ENCODE results near the gene CCDC92. TPM values are rescaled to one million over a fixed set of nuclear protein-coding genes. Genes with fewer than 3 reads are reported as not detected.

CCDC92 gene
- total and polyA plus RNA-seq, 2 of the 8 experiments (the other 6 are each of a cell fraction or from before 2014, with no cell fraction given), result 0.43 to 0.51 TPM

- 77% methylated on average over 10 of the region's 10 CpGs; no CpG with 5 or more reads in 1 of the 2 experiments for WGBS, 2 experiments (ENCODE audit: extremely low coverage in 1 of 2, insufficient coverage in 1 of 2, insufficient read length in 1 of 2, insufficient replicate concordance in 2 of 2, low coverage in 1 of 2, low lambda C conversion rate in 2 of 2, missing lambda C conversion rate in 1 of 2)
- Histone ChIP-seq H4K5ac (ENCODE audit: insufficient read length, low read depth, low read length) (no peak overlapping the region), H3K4me3 (ENCODE audit: extremely low read depth in 1 of 4, insufficient read depth in 2 of 4, low read depth in 3 of 4, low read length in 4 of 4) (no peak overlapping the region), H3K56ac (replicated peaks; ENCODE audit: insufficient read length, low read depth, low read length) (no peak overlapping the region), H4K20me1 (replicated peaks in 1 of 2; ENCODE audit: control insufficient read depth in 1 of 2, insufficient read depth in 2 of 2, low read length in 2 of 2) (no peaks in the 10 kb centered on the region), H3K9ac (replicated peaks in 1 of 4; ENCODE audit: extremely low read depth in 1 of 4, low read depth in 3 of 4, low read length in 3 of 4) (no peak overlapping the region), H2BK120ac (replicated peaks; ENCODE audit: low read depth, low read length) (no peak overlapping the region), H3K4me1 (replicated peaks in 1 of 4; ENCODE audit: control insufficient read depth in 3 of 4, insufficient read depth in 4 of 4, low read length in 3 of 4) (peaks cover 0 to 6% (median 1%) of the 10 kb centered on the region in 4 experiments; a peak in 4 of 7 replicates), H2BK15ac (ENCODE audit: low read length) (no peak overlapping the region), H4K8ac (ENCODE audit: extremely low read depth, insufficient read depth, low read length) (no peak overlapping the region), H3K23ac (ENCODE audit: insufficient read length) (no peak overlapping the region), H2BK12ac (ENCODE audit: low read depth, low read length) (no peak overlapping the region), H3K14ac (ENCODE audit: insufficient read length) (no peak overlapping the region), H3K79me2 (ENCODE audit: control insufficient read depth in 1 of 2, insufficient read depth in 2 of 2, low read length in 2 of 2) (no peaks in the 10 kb centered on the region), H2AFZ (ENCODE audit: low read length) (no peak overlapping the region), H4K91ac (replicated peaks; ENCODE audit: insufficient read length, low read length) (no peak overlapping the region), H3K27ac (ENCODE audit: low read depth, low read length) (no peak overlapping the region), H3K9me3 (ENCODE audit: insufficient read depth in 2 of 2, low read depth in 1 of 2, low read length in 1 of 2) (peaks cover 0 to under 1% of the 10 kb centered on the region in 2 experiments; a peak in 1 of 4 replicates), H3K36me3 (ENCODE audit: control insufficient read depth in 2 of 4, insufficient read depth in 4 of 4, low read length in 3 of 4) (no peaks in the 10 kb centered on the region), H3K4ac (replicated peaks; ENCODE audit: insufficient read length, low read depth, low read length) (no peak overlapping the region), H3K23me2 (ENCODE audit: low read depth, low read length) (no peaks in the 10 kb centered on the region; the same call in 1 of the 2 replicates), H3K4me2 (ENCODE audit: insufficient read depth in 1 of 2, low read depth in 2 of 2, low read length in 2 of 2) (no peak overlapping the region), H3K79me1 (ENCODE audit: low read depth, low read length) (no peaks in the 10 kb centered on the region), H3K18ac (ENCODE audit: extremely low read depth, low read length) (no peak overlapping the region), H2BK5ac (ENCODE audit: low read depth, low read length) (no peak overlapping the region), H2BK20ac (ENCODE audit: low read length) (no peak overlapping the region), H3K27me3 (replicated peaks in 1 of 4; ENCODE audit: control insufficient read depth in 3 of 4, extremely low read depth in 1 of 4, insufficient read depth in 3 of 4, low read length in 3 of 4) (0 out of 7 replicates have a peak, but pooled peaks cover 0 to 3% (median 0%) of the 10 kb centered on the region in 4 experiments), H2AK5ac (ENCODE audit: low read depth, low read length) (no peak overlapping the region)
- no peak for DNase-seq (ENCODE audit: low read depth in 1 of 2, low spot score in 2 of 2)
- FAIRE-seq, result no peak
- ChIA-PET CTCF (ENCODE audit: partially characterized antibody) (interaction anchor here (1.0 to 6.1 kb wide), 4 partner anchors 12 to 94 kb away, joined by 3 to 35 read pairs (median 4); no protein-coding TSS in a partner anchor), POLR2A (ENCODE audit: partially characterized antibody) (no interaction called here)
- no peak for TF ChIP-seq TCF12 (IDR thresholded peaks at IDR 0.05; ENCODE audit: low read depth, low read length)
- TF ChIP-seq SP1 (IDR thresholded peaks at IDR 0.05; ENCODE audit: low read depth, low read length), result no peak
- TF ChIP-seq SRF (IDR thresholded peaks at IDR 0.05; ENCODE audit: low read depth, low read length), result no peak
- no peak for TF ChIP-seq CHD1 (IDR thresholded peaks at IDR 0.05; ENCODE audit: low read depth, low read length)
- no peak for TF ChIP-seq SIRT6 (IDR thresholded peaks at IDR 0.05; ENCODE audit: low read length)
- TF ChIP-seq RXRA (IDR thresholded peaks at IDR 0.05; ENCODE audit: insufficient read depth, low read depth, low read length), result no peak
- no peak for TF ChIP-seq RNF2 (IDR thresholded peaks at IDR 0.05; ENCODE audit: borderline replicate concordance, low read depth, low read length, missing control alignments, poor library complexity, severe bottlenecking)
- no peak for TF ChIP-seq SAP30 (IDR thresholded peaks at IDR 0.05; ENCODE audit: insufficient read depth, insufficient replicate concordance, low read length)
- no peak for TF ChIP-seq SUZ12 (IDR thresholded peaks at IDR 0.05; ENCODE audit: low read length)
- TF ChIP-seq CTCF (IDR thresholded peaks at IDR 0.05; ENCODE audit: control extremely low read depth in 1 of 3, insufficient read depth in 1 of 3, low read depth in 1 of 3, low read length in 3 of 3), result no peak
- no peak for TF ChIP-seq JUN (IDR thresholded peaks at IDR 0.05; ENCODE audit: low read depth, low read length)
These were observed 82.1 kb downstream of the CCDC92 start for GRCh38 chr12:123890536-123890902.
